Muscle of arm (tissue), 12 donors: ENCODE results near the gene MAPK13. TPM values are rescaled to one million over a fixed set of nuclear protein-coding genes. Genes with fewer than 3 reads are reported as not detected.

Source experiments
- DNase-seq: peaks from one replicate; pipeline ENCODE4 v3.0.0-alpha.2; 2013
- polyA plus RNA-seq, 12 donors: library from polyadenylated mRNA; unstranded; fragments of 120-200 nt; gene quantifications; one replicate each; pipeline ENCODE4 v1.2.1, GENCODE V29; 2013; ENCODE audit not compliant: insufficient read length in 12 of 12

The MAPK13 gene
- polyA plus RNA-seq, 12 donors, result 4.0 to 31.3 (median 6.7) TPM; not detected in 1

- DNase-seq, result no peak
These were observed 15.2 kb downstream of the MAPK13 start for GRCh38 chr6:36145495-36145894.

- no peak for DNase-seq
These were observed 17.0 kb downstream of the MAPK13 start for GRCh38 chr6:36147294-36147693.

- DNase-seq, result no peak
These were observed 19.2 kb downstream of the MAPK13 start for GRCh38 chr6:36149476-36149875.

- no peak for DNase-seq
These were observed 20.0 kb downstream of the MAPK13 start for GRCh38 chr6:36150283-36150682.

- no peak for DNase-seq
These were observed 24.0 kb downstream of the MAPK13 start for GRCh38 chr6:36154286-36154685.

- DNase-seq, result no peak
These were observed 25.3 kb downstream of the MAPK13 start for GRCh38 chr6:36155662-36156061.

GRCh38 chr6:36160147-36160760 lies 29.9 kb downstream of the MAPK13 start:
- no peak for DNase-seq

- no peak for DNase-seq
These were observed 39.0 kb downstream of the MAPK13 start for GRCh38 chr6:36169023-36170007.

GRCh38 chr6:36170704-36171103 lies 40.4 kb downstream of the MAPK13 start:
- no peak for DNase-seq

- no peak for DNase-seq
These were observed 41.3 kb downstream of the MAPK13 start for GRCh38 chr6:36171573-36171972.

- no peak for DNase-seq
These were observed 46.9 kb downstream of the MAPK13 start for GRCh38 chr6:36177166-36177565.

- DNase-seq, result no peak
These were observed 48.2 kb downstream of the MAPK13 start for GRCh38 chr6:36178544-36178943.

- no peak for DNase-seq
These were observed 49.8 kb downstream of the MAPK13 start for GRCh38 chr6:36180126-36180525.

GRCh38 chr6:36184311-36184710 lies 54.0 kb downstream of the MAPK13 start:
- DNase-seq, result no peak

GRCh38 chr6:36186199-36186598 lies 55.9 kb downstream of the MAPK13 start:
- no peak for DNase-seq

- no peak for DNase-seq
These were observed 57.1 kb downstream of the MAPK13 start for GRCh38 chr6:36187446-36187845.

Other genes starting within 250 kb of the MAPK13 start
- 10 to 100 TPM in 11 of 12 donors, not detected in 1; 13.4 to 36.5 (median 19.7) TPM for gene SRPK1, start 209.4 kb upstream of the MAPK13 start, polyA plus RNA-seq
- under 1 TPM in 6 of 12 donors, not detected in 6; 0.08 to 0.39 (median 0.14) TPM for gene SLC26A8, start 105.9 kb upstream of the MAPK13 start, polyA plus RNA-seq
- gene MAPK14, start 102.7 kb upstream of the MAPK13 start, polyA plus RNA-seq, result 10 to 100 TPM in 11 of 12 donors, not detected in 1; 33.4 to 43.6 (median 37.5) TPM
- 10 to 100 TPM in 11 of 12 donors, not detected in 1; 21.2 to 63.5 (median 26.1) TPM for gene BRPF3, start 66.2 kb downstream of the MAPK13 start, polyA plus RNA-seq
- gene PNPLA1, start 139.5 kb downstream of the MAPK13 start, polyA plus RNA-seq, result 1 to 10 TPM in 2 of 12 donors, under 1 TPM in 4, not detected in 6; 0.05 to 2.6 (median 0.28) TPM
- under 1 TPM in 10 of 12 donors, not detected in 2; 0.05 to 0.17 (median 0.09) TPM for gene BNIP5, start 206.4 kb downstream of the MAPK13 start, polyA plus RNA-seq